ENCODE data around the gene TM9SF4.
"Not testable (repeated sequence)": the region's sequence is repeated elsewhere in the genome, so short reads cannot be mapped to it uniquely, and the experiment has no call there.

TM9SF4 gene

DNA sequence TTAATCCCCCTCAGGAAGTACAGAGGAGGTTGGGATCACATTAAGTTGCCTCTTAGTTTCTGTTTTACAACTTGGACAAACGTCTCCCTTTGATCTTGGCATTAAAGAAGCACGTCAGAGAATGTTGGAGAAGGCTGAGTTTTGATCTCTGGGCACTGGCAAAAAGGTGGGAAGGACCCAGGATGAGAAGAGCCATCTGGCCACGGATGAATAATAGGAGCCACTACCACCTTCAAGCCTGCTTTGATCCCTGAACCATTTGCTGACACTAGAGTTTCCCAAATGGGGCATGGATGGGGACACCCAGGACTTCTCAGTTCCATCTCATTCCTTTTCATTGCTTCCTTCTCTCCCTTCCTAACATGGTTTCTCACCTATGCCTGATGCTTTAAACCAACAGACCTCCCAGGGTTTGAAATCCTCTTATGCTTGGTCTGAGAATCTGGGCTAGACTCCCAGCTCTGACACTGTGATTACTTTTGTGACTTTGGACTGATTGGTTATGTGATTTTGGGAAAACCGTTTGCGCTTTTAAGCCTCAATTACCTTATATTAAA is 5.8 kb downstream of the TM9SF4 start:
- no peak overlapping the region for H3K4me3 ChIP-seq (replicated peaks; ENCODE audit: low read depth, low read length)
- TF ChIP-seq, protein P1, sequence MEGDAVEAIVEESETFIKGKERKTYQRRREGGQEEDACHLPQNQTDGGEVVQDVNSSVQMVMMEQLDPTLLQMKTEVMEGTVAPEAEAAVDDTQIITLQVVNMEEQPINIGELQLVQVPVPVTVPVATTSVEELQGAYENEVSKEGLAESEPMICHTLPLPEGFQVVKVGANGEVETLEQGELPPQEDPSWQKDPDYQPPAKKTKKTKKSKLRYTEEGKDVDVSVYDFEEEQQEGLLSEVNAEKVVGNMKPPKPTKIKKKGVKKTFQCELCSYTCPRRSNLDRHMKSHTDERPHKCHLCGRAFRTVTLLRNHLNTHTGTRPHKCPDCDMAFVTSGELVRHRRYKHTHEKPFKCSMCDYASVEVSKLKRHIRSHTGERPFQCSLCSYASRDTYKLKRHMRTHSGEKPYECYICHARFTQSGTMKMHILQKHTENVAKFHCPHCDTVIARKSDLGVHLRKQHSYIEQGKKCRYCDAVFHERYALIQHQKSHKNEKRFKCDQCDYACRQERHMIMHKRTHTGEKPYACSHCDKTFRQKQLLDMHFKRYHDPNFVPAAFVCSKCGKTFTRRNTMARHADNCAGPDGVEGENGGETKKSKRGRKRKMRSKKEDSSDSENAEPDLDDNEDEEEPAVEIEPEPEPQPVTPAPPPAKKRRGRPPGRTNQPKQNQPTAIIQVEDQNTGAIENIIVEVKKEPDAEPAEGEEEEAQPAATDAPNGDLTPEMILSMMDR (IDR thresholded peaks at IDR 0.05; ENCODE audit: low read depth, low read length, missing control alignments) = no peak
- DNase-seq (ENCODE audit: extremely low read depth, low read depth) = no peak

DNA sequence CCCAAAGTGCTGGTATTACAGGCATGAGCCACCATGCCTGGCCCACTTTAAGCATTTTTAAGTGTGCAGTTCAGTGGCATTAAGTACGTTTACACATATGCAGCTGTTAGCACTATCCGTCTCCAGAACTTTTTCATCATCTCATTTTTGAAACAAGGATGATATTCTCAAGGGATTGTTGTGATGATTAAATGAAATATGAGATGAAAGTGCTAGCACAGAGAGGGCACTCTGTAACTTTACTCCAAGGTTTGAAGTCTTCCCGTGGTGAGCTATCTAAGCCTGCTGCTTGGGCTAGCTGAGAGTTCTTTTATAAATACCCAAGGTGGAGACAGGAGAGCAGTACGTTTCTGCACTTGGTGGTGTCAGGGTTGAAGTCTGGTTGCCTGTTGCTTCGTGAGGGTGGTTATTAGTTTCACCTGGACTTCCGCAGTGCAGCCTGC is 6.6 kb downstream of the TM9SF4 start:
- no peak overlapping the region for H3K4me3 ChIP-seq (replicated peaks; ENCODE audit: low read depth, low read length)
- DNase-seq (ENCODE audit: extremely low read depth, low read depth) = no peak
- TF ChIP-seq, protein P1 (IDR thresholded peaks at IDR 0.05; ENCODE audit: low read depth, low read length, missing control alignments) = no peak

DNA sequence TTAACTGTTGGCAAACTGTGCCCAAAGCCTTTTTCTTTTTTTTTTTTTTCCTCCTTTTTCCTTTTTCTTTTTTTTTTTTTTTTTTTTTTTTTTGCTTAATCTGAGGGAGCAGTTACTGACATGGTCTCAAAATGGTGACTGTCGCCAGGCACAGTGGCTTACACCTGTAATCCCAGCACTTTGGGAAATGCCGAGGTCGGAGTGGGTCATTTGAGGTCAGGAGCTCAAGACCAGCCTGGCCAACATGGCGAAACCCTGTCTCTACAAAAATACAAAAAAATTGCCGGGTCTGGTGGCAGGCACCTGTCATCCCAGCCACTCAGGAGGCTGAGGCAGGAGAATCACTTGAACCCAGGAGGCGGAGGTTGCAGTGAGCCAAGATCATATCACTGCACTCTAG is 7.3 kb downstream of the TM9SF4 start:
- H3K4me3 ChIP-seq (replicated peaks; ENCODE audit: low read depth, low read length); DNase-seq (ENCODE audit: extremely low read depth, low read depth): not testable (repeated sequence)

DNA sequence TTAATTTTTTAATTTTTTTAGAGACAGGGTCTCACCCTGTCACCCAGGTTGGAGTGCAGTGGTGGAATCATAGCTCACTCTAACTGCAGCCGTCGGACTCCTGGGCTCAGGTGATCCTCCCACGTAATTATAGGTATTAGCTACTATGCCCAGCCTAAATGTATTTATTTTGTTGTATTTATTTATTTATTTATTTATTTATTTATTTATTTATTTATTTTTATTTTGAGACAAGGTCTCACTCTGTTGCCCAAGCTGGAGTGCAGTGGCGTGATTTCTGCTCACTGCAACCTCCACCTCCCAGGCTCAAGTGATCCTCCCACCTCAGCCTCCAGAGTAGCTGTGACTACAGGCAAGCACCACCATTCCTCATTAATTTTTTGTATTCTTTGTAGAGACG is 8.9 kb downstream of the TM9SF4 start:
- H3K4me3 ChIP-seq (replicated peaks; ENCODE audit: low read depth, low read length); DNase-seq (ENCODE audit: extremely low read depth, low read depth): not testable (repeated sequence)

DNA sequence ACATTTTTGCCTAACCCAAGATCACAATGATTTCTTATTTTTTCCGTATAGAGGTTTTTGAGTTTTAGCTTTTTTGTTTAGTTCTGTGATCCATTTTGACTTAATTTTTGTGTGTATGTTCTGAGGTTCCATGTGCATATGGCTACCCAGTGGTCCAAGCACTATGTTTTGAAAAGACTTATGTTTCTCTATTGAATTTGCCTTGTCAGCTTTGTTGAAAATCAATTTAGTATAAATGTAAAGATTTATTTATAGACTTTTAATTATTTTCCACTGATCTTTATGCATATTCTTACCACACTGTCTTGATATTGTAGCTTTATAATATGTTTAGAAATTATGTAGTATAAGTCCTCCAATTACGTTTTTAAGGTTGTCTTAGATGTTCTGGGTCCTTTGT is 10.2 kb downstream of the TM9SF4 start:
- no peak for DNase-seq (ENCODE audit: extremely low read depth, low read depth)
- TF ChIP-seq, protein P1 (IDR thresholded peaks at IDR 0.05; ENCODE audit: low read depth, low read length, missing control alignments) = no peak
- no peak overlapping the region for H3K4me3 ChIP-seq (replicated peaks; ENCODE audit: low read depth, low read length)

DNA sequence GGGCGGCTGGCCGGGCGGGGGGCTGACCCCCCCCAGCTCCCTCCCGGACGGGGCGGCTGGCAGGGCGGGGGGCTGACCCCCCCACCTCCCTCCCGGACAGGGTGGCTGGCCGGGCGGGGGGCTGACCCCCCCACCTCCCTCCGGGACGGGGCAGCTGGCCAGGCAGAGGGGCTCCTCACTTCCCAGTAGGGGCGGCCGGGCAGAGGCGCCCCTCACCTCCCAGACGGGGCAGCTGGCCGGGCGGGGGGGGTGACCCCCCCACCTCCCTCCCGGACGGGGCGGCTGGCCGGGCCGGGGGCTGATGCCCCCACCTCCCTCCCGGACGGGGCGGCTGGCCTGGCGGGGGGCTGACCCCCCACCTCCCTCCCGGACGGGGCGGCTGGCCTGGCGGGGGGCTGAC is 12.4 kb downstream of the TM9SF4 start:
- not testable (repeated sequence) for H3K4me3 ChIP-seq (replicated peaks; ENCODE audit: low read depth, low read length); DNase-seq (ENCODE audit: extremely low read depth, low read depth)

DNA sequence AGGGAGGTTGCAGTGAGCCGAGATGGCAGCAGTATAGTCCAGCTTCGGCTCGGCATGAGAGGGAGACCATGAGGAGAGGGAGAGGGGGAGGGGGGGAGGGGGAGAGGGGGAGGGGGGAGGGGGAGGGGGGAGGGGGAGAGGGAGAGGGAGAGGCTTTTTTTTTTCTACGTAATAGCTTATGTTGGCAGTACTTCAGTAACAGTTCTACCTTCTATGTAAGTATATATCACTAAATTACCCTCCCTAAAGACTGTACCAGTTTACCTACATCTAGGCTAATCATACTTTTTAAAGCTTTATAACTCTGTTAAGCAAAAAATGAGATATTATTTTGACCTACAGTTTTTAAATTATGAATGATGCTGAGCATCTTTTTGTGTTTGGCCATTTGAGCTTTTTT is 13.6 kb downstream of the TM9SF4 start:
- TF ChIP-seq, protein P1 (IDR thresholded peaks at IDR 0.05; ENCODE audit: low read depth, low read length, missing control alignments) = no peak
- no peak for DNase-seq (ENCODE audit: extremely low read depth, low read depth)
- no peak overlapping the region for H3K4me3 ChIP-seq (replicated peaks; ENCODE audit: low read depth, low read length)

DNA sequence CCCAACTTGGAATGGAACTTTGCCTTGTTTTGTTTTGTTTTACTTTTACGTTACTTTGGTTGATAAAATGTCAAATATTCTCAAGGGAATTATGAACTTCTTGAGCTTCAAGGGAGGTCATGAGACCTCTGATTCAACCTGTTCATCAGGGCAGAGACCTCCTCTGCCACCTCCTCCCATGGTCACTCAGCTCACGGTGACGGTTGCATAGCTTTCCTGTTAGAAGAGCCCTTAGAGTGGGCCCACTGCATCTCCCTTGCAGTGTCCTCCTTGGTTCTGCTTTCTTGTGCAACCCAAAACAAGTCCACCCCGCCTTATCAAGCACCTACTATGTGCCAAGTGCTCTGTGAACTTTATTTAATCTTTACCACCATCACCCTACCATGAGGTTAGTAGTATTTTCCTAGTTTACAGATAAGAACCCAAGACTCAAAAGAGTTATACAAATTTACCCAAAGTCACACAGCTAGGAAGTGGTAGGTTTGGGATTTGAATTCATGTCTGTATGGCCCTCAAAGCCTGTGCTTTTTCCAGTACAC is 15.5 kb downstream of the TM9SF4 start:
- no peak overlapping the region for H3K4me3 ChIP-seq (replicated peaks; ENCODE audit: low read depth, low read length)
- DNase-seq (ENCODE audit: extremely low read depth, low read depth) = no peak
- TF ChIP-seq, protein P1 (IDR thresholded peaks at IDR 0.05; ENCODE audit: low read depth, low read length, missing control alignments) = no peak

Data from HFF-Myc (cell line).